Upper lobe of left lung (tissue), 4 donors: ENCODE data around the gene COL18A1.

Experiments used
- CTCF ChIP-seq, 6 experiments: fragments of 450-650 bp in 4 of 6; fragments of 200-600 bp in 2 of 6; sonication (generic) in 2 of 6; IDR thresholded peaks; one replicate each; pipeline ENCODE4 v1.5.1; 2016 to 2019; ENCODE audit warnings: antibody characterized with exemption in 6 of 6
- EP300 ChIP-seq, 4 donors: sonication (generic); formaldehyde crosslinking; IDR thresholded peaks; one replicate each; pipeline ENCODE4 v1.5.1; 2017; ENCODE audit warnings: antibody characterized with exemption in 4 of 4, control low read depth in 2 of 4
- POLR2A ChIP-seq, 4 donors: fragments of 450-650 bp; IDR thresholded peaks; one replicate each; pipeline ENCODE4 v1.5.1; 2016 to 2017; ENCODE audit warnings: antibody characterized with exemption in 4 of 4, mild to moderate bottlenecking in 2 of 4

DNA sequence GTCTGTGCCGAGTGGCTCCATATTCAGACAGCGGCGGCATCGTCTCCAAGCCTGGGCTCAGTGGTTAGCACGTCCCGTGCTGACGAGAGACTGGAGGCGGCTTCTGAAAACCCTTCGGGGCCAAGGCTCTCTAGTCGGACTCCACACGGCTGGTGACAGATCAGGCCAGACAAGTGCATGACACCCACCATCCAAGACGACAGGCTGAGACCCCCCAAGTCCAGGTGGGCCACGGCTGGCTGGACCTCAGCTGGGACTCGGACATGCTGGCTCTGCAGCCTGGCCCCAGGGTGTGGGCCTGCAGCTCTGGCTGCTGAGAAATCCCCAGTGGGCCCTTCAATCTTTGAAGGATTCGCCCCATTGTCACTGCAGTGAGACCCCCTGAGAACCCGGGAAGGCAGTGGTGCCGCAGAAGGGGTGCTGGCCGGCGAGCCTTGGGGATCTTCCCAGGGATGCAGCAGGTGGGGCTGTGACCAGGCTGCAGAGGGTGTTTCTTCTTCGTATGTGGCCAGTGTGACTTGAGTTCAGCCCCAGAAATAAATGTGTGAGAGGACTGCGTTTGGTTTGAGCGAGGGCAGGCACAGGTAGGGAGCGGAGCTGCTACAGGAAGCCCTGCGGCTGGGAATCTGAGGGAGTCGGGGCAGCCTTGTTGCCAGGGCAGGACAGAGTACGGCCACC lies 153.2 kb downstream of the COL18A1 start:
- TF ChIP-seq CTCF (IDR thresholded peaks at IDR 0.05) (no peak), POLR2A (IDR thresholded peaks at IDR 0.05) (no peak), EP300 (IDR thresholded peaks at IDR 0.05) (no peak)
